Middle frontal gyrus (tissue), 1 donor: ENCODE measurements around the gene FAF2.
"Not testable (repeated sequence)": the region's sequence is repeated elsewhere in the genome, so short reads cannot be mapped to it uniquely, and the experiment has no call there.

ENCODE experiments used
- DNase-seq: peaks from one replicate; pipeline ENCODE4 v3.0.0-alpha.2; 2015; ENCODE audit warnings: low spot score; ENCODE audit errors: extremely low spot score

The FAF2 gene

DNA sequence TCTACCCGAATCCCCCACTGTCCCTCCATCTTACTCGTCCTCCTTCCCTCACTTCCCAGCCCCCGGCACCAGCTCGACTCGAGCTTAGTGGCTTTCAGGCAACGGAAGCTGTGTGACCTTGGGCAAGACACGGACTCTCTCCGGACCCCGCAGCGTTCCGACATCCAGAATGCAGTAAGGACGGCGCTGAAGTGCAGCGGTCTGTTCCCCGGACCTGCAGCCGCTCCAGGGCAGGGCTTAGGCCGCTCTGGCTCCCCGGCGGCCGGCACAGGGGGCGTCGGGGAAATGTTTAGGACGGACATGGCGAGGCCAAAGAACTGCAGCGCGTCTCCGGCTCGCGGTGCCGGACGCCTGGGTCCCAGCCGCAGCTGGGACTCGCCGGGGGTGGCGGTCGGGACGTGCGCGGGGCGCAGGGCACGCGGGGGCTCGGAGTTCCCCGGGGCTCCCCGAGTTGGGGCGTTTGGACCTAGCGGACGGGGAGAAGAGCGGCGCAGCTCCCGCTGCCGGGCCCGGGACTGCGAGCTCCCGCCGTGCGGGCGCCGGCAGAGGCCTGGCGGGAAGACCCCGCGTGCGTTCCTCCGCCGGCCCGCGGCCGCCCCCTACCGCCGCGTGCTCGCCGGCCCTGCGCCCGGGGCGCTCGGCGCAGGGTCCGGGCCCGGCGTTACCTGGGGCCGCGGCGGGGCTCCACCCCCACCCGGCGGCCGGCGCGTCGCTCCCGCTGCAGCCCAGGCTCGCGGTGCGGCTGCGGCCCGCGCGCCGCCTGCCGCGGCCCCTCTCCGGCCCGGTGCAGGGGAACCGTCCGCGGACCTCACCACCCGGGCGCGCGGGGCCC lies 94.6 kb downstream of the FAF2 start:
- no peak for DNase-seq

DNA sequence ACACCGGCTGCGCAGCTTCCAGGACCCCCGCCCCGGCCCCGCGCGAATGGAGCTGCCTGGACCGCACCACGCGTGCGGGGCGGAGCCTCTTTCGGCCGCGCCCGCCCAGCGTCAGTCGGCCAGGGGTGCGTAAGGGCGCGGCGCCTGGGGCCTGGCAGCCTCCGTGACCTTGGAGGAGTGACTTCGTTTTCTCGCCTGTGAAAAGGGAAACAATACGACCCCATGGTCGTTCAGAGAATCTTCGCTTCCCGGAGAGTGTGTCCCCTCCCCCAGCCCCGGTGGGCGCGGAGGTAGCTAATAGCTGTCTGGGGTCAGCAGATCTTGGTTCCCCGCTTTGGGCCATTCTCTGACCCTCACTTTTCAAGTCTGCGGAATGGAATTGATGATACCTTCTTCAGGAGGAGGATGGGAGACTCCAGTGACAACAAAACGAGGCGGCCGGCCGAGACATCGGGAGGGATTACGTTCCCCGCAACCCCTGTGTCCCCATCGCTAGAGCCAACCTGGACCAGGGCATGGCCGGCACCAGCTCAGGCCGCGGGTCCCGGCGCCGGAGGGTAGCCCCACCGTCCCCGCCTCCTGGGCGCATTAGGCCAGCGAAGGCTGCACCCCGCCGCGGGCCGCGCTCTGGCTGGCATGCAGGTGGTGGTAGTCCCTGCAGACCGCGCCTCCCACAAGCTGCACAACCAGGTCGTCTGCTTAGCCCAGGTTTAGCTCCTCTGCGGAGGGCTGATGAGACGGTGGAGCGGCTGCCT lies 95.4 kb downstream of the FAF2 start:
- DNase-seq = no peak

DNA sequence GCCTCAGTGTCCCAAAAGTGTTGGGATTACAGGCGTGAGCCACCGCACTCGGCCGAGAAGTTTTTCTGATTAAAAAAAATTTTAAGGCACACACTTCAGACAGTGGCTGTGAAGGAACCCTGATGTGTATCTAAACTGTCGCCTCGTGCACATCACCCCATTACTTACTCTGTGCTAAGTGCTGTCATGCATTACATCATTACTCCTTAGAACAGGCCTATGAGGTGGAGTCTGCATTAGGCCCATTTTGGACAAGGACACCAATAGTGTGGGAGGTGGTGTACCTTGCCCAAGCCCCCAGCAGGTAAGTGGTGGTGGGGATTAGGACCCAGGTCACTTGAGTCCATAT lies 97.2 kb downstream of the FAF2 start:
- no peak for DNase-seq

DNA sequence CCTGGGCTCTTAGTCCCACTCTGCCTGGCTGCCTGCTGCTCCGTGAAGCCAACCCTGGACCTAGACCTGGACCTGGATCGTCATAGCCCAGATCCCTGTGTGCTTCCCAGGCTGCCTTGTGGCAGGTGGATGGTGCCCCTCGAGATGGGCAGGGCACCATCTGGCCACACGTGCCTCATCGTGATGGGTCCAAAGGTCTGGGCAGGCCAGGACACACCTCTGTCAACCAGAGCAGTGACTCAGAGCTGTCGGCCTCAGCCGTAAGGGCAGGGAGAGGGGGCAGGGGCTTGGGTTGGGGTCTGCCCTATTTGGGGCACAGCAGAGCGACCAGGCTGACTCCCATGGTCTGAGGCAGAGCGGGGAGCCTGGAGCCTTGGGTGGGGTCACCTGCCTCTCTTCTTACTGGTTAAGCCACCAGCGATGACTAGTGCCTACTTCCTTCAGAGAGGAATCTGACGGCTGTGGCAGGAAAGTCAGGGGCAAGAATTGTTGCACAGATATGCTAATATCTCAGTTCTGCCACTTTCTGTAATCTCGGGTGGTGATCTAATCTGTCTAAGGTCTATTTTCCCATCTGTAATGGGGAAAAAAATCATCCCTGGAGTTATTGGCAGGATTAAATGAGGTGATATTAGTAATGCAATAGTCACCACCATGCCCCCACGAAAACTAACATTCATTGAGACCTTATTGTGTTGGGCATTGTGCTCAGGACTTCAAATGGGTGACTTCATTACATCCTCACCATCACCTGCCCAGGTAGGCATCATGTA lies 97.7 kb downstream of the FAF2 start:
- DNase-seq = no peak

DNA sequence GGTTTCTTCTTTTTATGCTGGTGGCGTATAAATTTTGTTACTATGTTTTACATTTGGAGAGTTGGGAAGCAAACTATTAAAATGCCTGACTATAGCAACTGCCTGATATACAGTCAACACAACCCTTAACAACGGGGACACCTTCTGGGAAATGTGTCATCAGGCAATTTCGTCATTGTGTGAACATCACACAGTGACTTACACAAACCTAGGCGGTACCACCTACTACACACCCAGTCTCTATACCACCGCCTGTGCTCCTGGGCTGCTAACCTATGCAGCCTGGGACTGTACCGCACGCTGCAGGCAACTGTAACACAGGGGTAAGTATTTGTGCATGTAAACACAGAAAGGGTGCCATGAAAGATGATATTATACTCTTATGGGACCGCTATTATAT lies 99.6 kb downstream of the FAF2 start:
- no peak for DNase-seq

DNA sequence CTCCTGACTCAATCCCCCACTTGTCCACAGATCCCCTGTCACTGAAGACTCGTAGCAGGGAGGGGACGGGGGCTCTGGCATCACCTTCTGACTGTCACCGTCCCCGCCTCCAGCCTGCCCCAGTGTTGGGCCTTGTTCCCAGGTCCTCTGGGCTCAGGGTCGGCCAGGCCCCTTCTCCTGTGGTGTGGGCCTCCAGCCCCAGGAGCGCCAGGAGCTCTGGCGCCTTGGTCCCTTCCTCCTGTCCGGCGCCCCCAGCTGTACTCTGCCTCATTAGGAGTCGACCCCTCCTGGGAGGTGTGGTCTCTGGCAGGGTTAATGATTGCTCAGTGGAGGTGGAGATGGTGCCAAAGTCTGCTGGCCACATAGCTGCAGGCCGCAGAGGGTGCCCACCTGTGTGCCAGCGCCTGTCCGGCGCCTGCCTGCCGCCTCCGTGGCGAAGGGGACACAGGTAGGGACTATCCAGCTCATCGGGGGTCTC lies 100.8 kb downstream of the FAF2 start, which contains the start of gene CDHR2:
Gene CDHR2 (plus strand): TSS at position 376 of the 478 bp plus-strand sequence. CDS start 16,011 bp downstream, outside the sequence.
- DNase-seq = no peak

DNA sequence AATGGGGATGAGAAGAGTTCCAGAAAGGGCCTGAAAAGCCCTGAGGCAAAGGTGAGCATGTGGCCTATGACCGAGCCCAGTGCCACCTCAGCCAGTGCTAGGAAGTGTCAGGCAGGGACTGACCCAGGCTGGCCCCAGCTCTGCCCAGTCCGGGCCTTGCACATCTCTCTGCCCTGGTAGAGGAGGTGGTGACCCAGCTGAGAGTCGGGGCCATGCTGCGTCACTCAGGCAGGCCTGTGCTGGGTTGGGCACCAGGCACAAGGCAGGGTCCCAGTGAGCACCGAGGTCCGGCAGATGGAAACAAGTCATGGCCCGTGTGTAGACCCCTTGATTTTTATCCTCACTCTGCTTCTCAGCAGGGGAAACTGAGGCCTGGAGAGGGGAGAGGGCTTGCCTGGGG lies 101.7 kb downstream of the FAF2 start:
- DNase-seq = no peak

DNA sequence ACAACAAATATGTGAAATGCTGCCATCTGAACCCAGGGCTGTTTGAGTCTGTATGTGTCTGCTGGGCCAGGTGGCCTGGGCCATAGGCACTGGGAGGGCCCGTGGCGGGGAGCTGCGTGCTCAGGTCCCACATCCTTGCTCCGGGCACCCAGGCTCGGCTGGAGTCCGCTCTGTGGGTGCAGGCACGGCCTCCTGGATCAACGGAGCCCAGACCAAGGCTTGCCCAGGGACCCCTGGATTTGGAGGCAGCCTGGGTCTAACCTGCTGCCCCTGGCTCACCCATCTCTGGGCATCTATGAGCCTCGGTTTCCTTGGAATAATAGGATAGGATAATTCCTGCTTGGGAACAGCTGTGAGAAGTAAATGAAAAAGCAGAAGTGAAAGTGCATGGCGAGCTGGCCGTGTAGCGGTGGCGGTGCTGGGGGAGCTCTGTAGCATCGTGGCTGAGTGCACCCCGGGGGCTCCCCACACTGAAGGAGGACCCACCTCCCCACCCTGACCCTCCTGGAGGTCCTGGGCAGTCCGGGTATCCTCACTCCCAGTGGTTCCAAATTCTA lies 102.2 kb downstream of the FAF2 start:
- DNase-seq = no peak

DNA sequence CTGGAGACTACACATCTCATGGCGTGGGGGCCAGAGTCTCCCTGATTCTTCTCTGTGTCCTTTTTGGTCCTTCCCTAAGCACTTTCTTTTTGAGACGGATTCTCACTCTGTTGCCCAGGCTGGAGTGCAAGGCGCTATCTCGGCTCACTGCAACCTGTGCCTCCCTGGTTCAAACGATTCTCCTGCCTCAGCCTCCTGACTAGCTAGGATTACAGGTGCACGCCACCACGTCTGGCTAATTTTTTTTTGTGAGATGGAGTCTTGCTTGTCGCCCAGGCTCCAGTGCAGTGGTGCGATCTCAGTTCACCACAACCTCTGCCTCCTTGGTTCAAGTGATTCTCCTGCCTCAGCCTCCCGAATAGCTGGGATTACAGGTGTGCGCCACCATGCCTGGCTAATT lies 102.8 kb downstream of the FAF2 start:
- DNase-seq = not testable (repeated sequence)

DNA sequence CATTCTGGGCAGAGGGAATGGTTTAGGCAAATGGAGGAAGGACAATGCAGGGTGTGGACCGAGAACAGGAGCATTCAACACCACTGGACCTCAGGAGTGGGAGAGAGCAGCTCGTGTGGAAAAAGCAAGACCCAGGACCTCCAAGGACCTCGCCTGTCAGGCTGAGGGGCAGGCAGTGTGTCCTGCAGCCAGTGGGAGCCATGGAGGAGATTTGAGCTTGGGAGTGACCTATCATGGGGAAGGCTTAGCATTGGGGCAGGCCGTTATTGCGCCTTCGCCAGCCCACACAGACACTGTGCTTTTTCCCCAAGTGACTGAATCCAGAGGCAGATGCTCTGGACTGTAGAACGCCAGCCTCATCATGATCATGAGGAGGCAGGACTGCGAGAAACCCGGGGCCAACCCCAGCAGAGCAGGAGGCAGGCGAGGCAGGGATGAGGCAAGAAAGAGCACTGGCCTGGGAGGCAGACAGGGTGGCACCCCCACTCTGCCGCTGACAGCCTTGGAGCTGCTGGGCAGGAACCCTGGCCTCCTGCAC lies 104.2 kb downstream of the FAF2 start:
- DNase-seq = no peak

DNA sequence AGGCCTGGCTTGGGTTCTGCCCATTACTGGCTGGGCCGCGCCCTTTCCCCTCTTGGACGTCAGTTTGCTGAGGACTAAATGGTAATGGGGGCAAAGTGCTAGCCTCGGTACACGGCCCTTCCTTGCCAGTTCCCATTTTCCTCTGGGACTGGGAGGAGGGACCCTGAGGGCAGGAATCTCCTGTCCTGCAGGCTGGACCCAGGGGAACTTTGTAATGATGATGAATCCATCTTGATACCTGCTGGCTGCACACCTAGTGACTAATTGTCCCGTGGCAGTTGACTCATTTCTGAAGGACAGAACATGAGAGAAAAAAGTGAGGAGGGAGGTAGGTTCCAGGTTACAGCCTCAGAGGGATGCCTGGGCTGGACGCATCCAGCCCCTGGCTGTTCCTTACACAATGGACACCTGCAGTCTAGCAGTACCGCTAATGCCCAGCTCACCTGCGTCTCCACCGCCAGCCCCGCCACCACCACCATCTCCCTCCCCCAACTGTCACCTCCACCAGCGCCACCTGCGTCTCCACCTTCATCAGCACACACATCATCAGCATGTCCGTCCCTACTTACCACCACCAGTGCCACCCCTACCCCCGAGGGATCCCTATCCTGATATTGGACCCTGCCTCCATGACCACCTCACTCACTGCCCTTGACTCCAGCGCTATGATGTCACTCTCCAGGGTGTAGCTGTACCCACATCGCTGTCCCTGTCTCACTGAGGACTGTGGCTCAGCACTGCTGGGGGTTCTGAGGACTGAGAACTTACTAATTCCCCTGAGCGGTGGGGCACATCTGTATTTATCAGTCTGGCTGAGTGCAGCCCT lies 105.3 kb downstream of the FAF2 start:
- no peak for DNase-seq

DNA sequence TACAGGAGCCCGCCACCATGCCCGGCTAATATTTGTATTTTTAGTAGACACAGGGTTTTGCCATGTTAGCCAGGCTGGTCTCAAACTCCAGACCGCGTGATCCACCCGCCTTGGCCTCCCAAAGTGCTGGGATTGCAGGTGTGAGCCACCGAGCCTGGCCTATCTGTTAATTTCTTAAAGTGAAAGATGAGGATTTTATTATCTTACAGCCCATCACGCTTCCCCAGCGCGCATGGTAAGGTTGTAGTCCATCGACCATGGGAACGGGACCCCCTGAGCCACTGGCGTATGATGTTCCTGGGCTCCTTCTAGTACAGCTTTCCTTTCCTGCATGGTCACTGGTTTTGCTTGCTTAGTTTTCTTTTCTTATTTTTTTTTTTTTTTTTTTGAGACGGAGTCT lies 109.7 kb downstream of the FAF2 start:
- DNase-seq = no peak
